Suprapubic skin (tissue), 4 donors: Measurements from ENCODE around the gene PELI1. TPM values are rescaled to one million over a fixed set of nuclear protein-coding genes. Genes with fewer than 3 reads are reported as not detected.

Experiments
- DNase-seq, 2 donors: peaks; one replicate each; pipeline ENCODE4 v3.0.0-alpha.2; 2019; ENCODE audit warnings: low spot score in 2 of 2
- H3K27ac ChIP-seq: fragments of 200-600 bp; sonication (generic); one replicate; pipeline ENCODE4 v1.5.1; 2019
- H3K27me3 ChIP-seq: fragments of 200-600 bp; sonication (generic); one replicate; pipeline ENCODE4 v1.5.1; 2019
- H3K36me3 ChIP-seq: fragments of 200-600 bp; sonication (generic); one replicate; pipeline ENCODE4 v1.5.1; 2019
- H3K4me1 ChIP-seq: fragments of 200-600 bp; sonication (generic); one replicate; pipeline ENCODE4 v1.5.1; 2019
- H3K4me3 ChIP-seq: fragments of 200-600 bp; sonication (generic); one replicate; pipeline ENCODE4 v1.5.1; 2019; ENCODE audit warnings: mild to moderate bottlenecking
- H3K9me3 ChIP-seq: fragments of 200-600 bp; sonication (generic); one replicate; pipeline ENCODE4 v1.5.1; 2019
- CTCF ChIP-seq, 2 donors: fragments of 200-600 bp in 1 of 2; fragments of 450-650 bp in 1 of 2; sonication (generic) in 1 of 2; IDR thresholded peaks; one replicate each; pipeline ENCODE4 v1.5.1; 2016 to 2019; ENCODE audit warnings: antibody characterized with exemption in 2 of 2, mild to moderate bottlenecking in 1 of 2, moderate library complexity in 1 of 2
- EP300 ChIP-seq: sonication (generic); formaldehyde crosslinking; IDR thresholded peaks from one replicate; pipeline ENCODE4 v1.6.1; 2017; ENCODE audit warnings: antibody characterized with exemption
- POLR2A ChIP-seq, 2 donors: fragments of 450-650 bp; IDR thresholded peaks; one replicate each; pipeline ENCODE4 v1.6.1; 2017; ENCODE audit warnings: antibody characterized with exemption in 2 of 2, mild to moderate bottlenecking in 2 of 2, moderate library complexity in 2 of 2
- POLR2AphosphoS5 ChIP-seq, 3 donors: sonication (generic); formaldehyde crosslinking; IDR thresholded peaks; one replicate each; pipeline ENCODE4 v1.6.1; 2017; ENCODE audit warnings: antibody characterized with exemption in 3 of 3
- WGBS: methylation state at CpG from one replicate; pipeline ENCODE4 v1.1.5; 2018; 5-methylcytosine and 5-hydroxymethylcytosine counted together
- total RNA-seq, 4 donors: library from RNA; depleted of rRNA; stranded (reverse); fragments of >200 nt; gene quantifications; one replicate each; pipeline ENCODE4 v1.1.0, GENCODE V29; 2016

Gene PELI1
- total RNA-seq, 4 donors from 2014 or later = 50.6 to 72.3 (median 59.7) TPM

GRCh38 chr2:64092502-64092901 lies 51.7 kb downstream of the PELI1 start:
- H3K27ac ChIP-seq = no peak overlapping the region
- no peak overlapping the region for H3K4me3 ChIP-seq
- no peaks in the 10 kb centered on the region for H3K4me1 ChIP-seq
- H3K36me3 ChIP-seq = peaks cover 49% of the 10 kb centered on the region
- H3K9me3 ChIP-seq = no peaks in the 10 kb centered on the region
- no peaks in the 10 kb centered on the region for H3K27me3 ChIP-seq
- TF ChIP-seq EP300 (no peak), POLR2AphosphoS5 (IDR thresholded peaks at IDR 0.05) (no peak), CTCF (IDR thresholded peaks at IDR 0.05) (no peak), POLR2A (IDR thresholded peaks at IDR 0.05) (no peak)
- WGBS = 91% methylated on average over 4 of the region's 4 CpGs
- no peak for DNase-seq

DNA sequence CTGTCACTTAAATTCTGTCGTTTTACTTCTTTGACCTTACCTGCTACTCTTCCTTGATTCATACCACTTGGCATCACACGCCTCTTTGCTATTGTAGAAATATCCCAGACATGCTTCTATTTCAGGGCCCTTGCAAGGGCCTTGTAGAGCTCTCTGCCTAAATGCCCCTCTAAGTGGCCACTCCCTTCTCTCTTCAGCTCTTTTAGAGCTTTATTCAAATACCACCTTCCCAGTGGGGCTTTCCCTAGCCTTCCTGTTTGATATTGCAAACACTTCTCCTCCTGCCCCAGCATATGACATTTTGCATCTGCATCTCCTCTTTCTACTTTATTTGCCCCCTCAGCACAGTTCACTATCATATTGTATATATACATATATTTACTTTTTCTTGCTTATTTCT lies 54.0 kb downstream of the PELI1 start:
- no peaks in the 10 kb centered on the region for H3K4me1 ChIP-seq
- H3K4me3 ChIP-seq = no peak overlapping the region
- H3K9me3 ChIP-seq = no peaks in the 10 kb centered on the region
- H3K27me3 ChIP-seq = no peaks in the 10 kb centered on the region
- DNase-seq = no peak
- TF ChIP-seq CTCF (IDR thresholded peaks at IDR 0.05) = no peak
- TF ChIP-seq EP300 = no peak
- no peak for TF ChIP-seq POLR2A (IDR thresholded peaks at IDR 0.05)
- TF ChIP-seq POLR2AphosphoS5 (IDR thresholded peaks at IDR 0.05) = no peak
- peaks cover 27% of the 10 kb centered on the region for H3K36me3 ChIP-seq
- no peak overlapping the region for H3K27ac ChIP-seq
- 84% methylated on average over 2 of the region's 2 CpGs for WGBS

- no peaks in the 10 kb centered on the region for H3K4me1 ChIP-seq
- DNase-seq = no peak
- no peaks in the 10 kb centered on the region for H3K27me3 ChIP-seq
- no peak overlapping the region for H3K4me3 ChIP-seq
- no peak overlapping the region for H3K27ac ChIP-seq
- H3K9me3 ChIP-seq = no peaks in the 10 kb centered on the region
- TF ChIP-seq EP300 (no peak), POLR2A (IDR thresholded peaks at IDR 0.05) (no peak), POLR2AphosphoS5 (IDR thresholded peaks at IDR 0.05) (no peak), CTCF (IDR thresholded peaks at IDR 0.05) (no peak)
- peaks cover 6% of the 10 kb centered on the region for H3K36me3 ChIP-seq
- WGBS = 95% methylated on average over 6 of the region's 6 CpGs
Measured at GRCh38 chr2:64086347-64087082, 57.7 kb downstream of the PELI1 start.

- Histone ChIP-seq H3K9me3 (no peaks in the 10 kb centered on the region), H3K4me3 (no peak overlapping the region), H3K36me3 (peaks cover under 1% of the 10 kb centered on the region), H3K27ac (no peak overlapping the region), H3K27me3 (no peaks in the 10 kb centered on the region), H3K4me1 (no peaks in the 10 kb centered on the region)
- 45% methylated on average over 2 of the region's 2 CpGs for WGBS
- DNase-seq = no peak
- no peak for TF ChIP-seq POLR2AphosphoS5 (IDR thresholded peaks at IDR 0.05)
- no peak for TF ChIP-seq CTCF (IDR thresholded peaks at IDR 0.05)
- TF ChIP-seq EP300 = no peak
- no peak for TF ChIP-seq POLR2A (IDR thresholded peaks at IDR 0.05)
Measured at GRCh38 chr2:64085936-64086335, 58.3 kb downstream of the PELI1 start.

GRCh38 chr2:64081046-64081445 lies 63.2 kb downstream of the PELI1 start:
- 55% methylated on average over 8 of the region's 8 CpGs for WGBS

More at GRCh38 chr2:64081046-64081445, 63.2 kb downstream of the PELI1 start:
- Histone ChIP-seq H3K4me1 (no peaks in the 10 kb centered on the region), H3K4me3 (no peak overlapping the region), H3K36me3 (no peaks in the 10 kb centered on the region), H3K27ac (no peak overlapping the region), H3K27me3 (no peaks in the 10 kb centered on the region), H3K9me3 (no peaks in the 10 kb centered on the region)
- no peak for DNase-seq
- TF ChIP-seq CTCF (IDR thresholded peaks at IDR 0.05) = no peak
- TF ChIP-seq EP300 = no peak
- no peak for TF ChIP-seq POLR2AphosphoS5 (IDR thresholded peaks at IDR 0.05)
- TF ChIP-seq POLR2A (IDR thresholded peaks at IDR 0.05) = no peak
